22Rv1 (cell line): Measurements from ENCODE around the gene EIF4A3.

Source experiments
- ZFX ChIP-seq: fragments of 450-650 bp; IDR thresholded peaks from 2 replicates; pipeline ENCODE4 v1.6.1; 2017; ENCODE audit warnings: antibody characterized with exemption, borderline replicate concordance
- TF ChIP-seq, protein P1 (sequence below): fragments of 450-650 bp; IDR thresholded peaks from 2 replicates; pipeline ENCODE4 v1.5.1; 2017; ENCODE audit warnings: mild to moderate bottlenecking

DNA sequence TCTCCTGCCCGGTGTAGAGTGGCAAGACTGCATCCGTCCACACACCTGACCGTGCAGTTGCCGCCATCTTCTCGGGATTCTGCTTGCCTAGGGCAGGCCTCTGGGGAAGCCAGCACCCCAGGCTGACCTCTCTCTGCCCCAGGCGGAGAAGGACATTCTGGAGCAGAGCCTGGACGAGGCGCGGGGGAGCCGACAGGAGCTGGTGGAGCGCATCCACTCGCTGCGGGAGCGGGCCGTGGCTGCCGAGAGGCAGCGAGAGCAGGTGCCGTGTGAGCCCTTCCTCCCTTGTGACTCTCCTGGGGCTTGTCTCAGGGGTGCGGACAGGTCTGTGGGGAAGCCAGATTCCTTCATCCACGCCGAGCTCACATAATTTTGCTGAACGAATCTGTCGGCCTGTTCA is 42.7 kb upstream of the EIF4A3 start:
- TF ChIP-seq, protein P1, sequence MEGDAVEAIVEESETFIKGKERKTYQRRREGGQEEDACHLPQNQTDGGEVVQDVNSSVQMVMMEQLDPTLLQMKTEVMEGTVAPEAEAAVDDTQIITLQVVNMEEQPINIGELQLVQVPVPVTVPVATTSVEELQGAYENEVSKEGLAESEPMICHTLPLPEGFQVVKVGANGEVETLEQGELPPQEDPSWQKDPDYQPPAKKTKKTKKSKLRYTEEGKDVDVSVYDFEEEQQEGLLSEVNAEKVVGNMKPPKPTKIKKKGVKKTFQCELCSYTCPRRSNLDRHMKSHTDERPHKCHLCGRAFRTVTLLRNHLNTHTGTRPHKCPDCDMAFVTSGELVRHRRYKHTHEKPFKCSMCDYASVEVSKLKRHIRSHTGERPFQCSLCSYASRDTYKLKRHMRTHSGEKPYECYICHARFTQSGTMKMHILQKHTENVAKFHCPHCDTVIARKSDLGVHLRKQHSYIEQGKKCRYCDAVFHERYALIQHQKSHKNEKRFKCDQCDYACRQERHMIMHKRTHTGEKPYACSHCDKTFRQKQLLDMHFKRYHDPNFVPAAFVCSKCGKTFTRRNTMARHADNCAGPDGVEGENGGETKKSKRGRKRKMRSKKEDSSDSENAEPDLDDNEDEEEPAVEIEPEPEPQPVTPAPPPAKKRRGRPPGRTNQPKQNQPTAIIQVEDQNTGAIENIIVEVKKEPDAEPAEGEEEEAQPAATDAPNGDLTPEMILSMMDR = no peak
- no peak for TF ChIP-seq ZFX
